GM19238 (cell line): ENCODE data around the gene C22orf31.

Experiments used
- DNase-seq: peaks from one replicate; pipeline ENCODE4 v3.0.0; 2011; ENCODE audit warnings: low spot score; ENCODE audit not compliant: insufficient read length

C22orf31 gene

DNA sequence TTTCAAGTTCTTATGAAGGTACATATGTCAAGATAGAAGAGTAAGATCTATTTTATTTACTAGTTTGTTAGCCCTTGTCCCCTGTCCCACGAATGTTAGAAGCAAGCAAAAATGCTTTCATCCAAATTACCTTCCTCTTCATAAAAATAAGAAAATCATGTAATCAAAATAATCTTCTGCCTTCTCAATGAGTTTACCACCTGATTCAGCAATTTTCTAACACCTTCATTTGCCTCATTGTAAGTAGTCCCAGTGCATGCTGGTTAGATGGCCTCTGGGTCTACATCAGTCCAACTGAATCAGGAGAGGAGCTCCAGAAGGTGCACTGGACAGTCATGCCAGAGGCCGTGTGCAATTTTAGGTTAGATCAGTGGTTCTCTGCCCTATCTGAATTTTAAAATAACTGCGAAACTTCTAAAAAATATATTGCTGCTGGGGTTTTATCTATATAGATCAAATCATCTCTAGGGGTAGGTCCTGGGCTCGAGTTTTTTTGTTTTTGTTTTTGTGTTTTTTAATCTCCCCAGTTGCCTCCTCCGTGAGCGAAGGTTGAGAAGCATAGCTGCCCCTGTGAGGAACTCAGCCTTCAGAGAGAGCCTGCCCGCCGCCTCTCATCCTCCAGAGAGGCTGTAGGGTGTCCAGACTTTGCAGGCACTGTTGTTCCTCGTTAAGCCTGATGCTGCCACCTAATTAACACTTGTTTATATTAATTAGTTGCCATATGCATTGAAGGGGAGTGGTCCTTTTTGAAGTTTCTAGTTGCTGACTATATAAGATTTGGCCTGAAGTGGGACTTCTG, 32.2 kb downstream of the C22orf31 start:
- DNase-seq = no peak

DNA sequence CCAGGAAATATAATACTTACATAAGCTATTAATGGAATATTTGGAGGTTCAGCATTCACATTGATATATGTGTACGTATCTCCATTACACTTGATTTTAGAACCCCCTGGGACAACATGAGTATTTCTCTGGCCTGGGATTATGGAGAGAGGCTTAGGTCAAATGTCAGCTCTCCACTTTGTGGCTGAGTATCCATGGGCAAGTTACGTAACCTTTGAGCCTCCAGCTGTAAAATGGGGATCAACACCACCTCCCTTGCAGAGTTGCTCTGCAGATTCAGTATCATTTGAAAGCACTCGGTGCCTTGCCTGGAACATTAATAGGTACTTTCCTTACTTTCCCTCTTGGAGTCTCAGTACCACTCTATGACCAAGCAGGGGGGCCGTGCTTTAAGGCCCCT, 33.2 kb downstream of the C22orf31 start:
- no peak for DNase-seq

DNA sequence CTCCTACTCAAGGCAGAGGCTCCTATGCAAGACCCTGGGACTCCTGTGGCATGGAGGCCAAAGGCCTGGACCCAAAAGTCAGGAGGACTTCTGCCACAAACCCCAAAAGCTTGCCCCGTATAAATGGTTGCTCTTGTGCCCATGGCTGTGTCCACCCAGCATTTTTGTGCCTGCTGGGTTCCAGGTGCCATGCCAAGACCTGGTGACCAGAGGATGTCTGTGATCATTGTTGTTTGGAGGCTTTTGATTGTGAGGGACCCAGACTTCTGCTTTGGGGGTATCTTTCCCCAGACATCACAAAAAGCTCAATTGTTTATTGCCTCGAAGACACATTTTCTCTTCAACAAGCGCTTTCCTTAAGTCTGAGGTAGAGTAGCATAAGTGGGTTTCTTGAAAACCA, 35.1 kb downstream of the C22orf31 start:
- DNase-seq = no peak

DNA sequence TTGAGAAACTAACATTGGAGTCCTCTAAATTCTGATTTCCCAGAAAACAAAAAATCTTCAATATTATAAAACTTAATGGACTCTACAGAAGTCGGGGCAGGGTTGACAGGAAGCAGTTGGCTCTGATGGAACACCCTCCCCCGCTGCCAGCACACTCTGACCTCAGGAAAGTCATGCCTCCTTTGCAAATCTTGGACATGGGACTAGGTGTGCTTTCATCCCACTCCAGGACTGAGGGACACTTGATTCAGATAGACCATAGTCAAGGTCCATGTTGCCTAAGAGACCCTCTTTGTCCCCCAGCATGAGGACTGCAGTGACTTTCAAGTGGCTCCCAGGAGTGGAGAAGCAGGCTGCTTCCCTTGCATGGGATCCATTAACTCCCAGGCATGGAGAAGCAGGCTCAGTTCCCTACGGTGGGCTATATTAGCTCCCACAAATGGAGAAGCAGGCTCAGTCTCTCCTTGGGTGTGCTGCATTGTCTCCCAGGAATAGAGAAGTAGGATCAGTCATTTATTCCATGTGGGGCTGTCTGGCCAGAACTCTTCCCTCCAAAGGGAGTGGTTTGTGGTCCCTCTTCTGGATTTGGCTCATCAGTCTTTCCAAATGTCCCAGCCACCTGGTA, 38.3 kb downstream of the C22orf31 start:
- no peak for DNase-seq

DNA sequence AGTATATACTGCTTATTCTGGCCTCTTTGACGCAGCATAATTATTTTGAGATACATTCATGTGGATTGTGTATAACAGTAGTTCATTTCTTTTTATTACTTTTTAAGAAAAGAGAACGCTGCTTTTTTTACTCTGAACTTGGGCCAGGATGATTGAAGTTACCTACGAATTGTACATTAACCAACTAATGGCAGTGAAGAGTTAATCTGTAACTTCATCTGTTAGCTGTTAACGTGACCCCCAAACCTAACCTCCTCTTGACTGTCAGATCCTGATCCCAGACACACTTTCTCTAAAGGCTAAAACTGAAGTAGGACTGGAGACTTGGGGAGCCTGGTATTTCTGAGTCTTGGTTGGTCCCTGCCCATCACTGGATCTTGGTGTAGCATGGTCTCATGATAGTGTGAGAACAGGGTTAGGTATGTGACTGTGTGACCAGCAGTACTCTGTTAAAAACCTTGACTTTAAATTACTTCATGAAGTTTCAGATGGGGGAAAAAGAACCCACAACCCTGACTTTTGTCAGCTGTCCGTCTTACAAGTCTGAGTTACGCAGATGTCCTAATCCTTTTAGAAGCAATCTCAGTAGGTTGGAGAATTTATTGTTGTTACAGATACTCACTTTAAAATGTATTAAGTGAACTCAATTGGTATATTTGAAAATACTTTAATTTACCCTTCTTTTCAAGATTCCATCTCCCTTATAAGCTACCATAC, 39.4 kb downstream of the C22orf31 start:
- no peak for DNase-seq

DNA sequence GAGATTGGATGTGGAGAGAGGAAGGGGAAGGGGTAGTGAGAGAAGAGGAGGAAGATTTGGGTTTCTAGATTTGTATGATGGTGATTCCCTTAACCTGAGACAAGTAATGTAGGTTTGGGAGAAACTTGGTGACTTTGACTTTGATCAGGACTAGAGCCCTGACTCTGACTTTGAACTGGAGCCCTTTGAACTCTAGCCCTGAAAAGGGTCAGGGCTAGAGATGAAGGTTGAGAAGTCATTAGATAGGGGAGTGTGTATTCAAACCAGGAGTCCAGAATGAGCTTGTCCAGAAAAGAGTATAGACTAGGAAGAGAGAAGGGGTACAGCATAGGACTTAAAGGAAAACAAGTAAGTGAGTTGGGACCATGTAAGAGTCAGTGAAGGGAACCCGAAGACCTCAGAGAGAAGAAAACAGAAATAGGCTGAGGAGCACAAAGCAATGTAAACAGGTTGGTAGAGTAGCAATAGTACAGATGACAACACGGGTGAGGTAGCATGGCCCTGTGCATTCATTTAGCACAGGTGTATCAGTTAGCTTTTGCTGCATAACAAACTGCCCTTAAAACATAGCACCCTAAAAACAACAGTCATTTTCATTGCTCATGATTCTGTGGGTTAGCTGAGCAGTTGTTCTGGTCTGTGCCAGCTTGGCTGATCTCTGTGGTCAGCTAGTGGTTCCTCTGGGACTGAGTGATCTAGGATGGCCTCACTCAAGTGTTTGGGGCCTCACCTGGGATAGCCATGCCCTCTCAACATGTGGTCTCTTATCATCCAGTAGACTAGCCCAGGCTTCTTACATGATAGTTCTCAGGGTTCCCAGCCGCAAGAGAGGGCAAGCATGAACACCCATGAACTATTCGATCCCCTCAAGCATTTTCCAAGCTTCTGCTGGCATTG, 43.1 kb downstream of the C22orf31 start:
- DNase-seq = no peak

DNA sequence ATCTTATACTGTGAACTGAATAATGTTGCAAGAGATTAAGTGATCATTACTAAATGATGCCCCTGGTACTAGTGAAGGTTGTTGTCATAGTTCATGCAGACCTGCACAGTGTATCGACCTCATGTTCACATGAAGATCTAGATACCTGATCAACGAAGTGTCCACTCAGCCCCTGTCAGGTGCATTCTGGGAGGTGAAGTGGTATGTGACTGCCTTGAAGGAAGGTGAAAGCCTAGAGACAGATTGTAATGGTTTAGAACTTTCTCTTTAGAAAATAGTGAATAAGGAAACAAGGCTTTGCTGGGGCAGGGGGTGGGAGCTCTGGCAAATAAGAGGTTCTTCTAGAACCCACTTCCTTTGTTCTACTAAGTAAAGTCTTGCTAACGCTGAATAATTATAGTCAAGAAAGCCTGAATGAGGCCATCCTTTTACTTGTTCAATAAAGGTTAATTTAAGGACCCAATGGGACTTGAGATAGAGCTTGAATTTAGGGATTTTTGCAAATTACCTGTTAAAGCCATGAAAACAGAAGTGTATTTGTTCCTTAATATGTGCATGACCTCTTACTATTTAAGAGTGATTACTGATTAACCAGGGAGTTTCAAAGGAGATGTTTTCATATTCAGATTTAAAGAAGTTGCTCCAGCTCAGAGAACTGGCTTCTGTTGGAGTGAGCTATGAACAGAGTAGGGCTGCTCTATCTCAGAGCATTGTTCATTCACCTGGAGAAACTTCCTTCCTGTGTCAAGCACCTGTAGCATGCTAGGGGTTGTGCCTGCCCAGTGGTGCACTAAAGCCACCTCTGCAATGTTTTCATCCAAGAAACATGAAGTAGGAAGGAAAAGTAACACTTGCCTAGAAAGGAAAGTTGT, 45.3 kb downstream of the C22orf31 start:
- no peak for DNase-seq

DNA sequence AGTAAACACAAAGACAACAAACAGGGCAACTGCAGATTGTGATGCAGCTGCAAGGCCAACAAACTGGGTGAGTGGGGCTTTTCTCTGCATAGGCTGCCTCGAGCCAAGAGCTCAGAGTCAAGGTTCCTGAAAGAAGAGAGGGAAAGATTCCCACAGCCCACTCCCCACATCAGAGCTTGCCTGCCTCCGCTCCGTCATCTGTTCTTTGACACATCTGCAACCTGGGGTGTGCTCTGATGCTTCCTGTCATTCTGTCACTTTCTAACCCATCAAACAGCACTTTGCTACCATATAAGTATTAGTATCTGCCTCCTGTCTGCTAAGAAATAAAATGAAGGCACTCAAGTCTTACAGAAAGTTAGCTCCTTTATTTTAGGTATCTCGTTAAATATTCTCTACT, 46.9 kb downstream of the C22orf31 start:
- no peak for DNase-seq

DNA sequence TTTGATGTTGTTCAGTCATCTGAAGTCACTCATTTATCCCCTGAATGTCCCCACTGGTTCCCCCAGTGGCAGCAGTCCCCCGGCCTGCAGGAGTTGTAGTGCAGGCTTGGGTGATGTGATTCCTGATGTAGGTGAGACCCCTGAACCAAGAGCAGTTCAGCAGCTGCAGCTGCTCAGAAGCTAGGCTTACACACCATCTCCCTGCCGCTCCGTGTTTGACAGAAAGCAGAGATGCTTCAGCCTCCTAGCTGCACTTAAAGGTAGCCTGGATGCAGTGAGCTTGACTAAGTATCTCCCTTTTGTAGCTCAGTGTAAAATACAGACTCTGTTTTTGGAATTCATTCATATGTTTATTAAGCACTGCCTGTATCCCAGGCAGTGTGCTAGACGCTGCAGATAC, 47.3 kb downstream of the C22orf31 start:
- no peak for DNase-seq

DNA sequence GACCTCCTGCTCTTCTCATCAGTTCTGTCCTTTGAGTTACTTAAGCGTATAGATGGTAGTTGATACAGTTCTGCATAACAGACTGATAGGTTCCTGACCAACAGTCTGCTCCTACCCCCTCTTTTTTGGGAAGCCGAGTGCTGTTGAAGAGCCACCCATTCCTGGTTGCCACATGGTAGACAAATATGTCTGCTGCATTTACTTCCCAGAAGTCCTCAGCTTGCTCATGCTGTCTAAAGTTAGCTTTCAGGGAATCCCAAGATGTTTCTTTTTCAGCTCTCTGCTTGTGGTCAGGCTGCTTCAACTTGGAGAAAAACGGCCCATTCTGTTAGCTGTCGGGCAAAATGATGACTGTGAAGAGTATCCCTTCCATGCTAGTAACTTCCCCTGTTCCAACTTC, 48.7 kb downstream of the C22orf31 start:
- DNase-seq = no peak

DNA sequence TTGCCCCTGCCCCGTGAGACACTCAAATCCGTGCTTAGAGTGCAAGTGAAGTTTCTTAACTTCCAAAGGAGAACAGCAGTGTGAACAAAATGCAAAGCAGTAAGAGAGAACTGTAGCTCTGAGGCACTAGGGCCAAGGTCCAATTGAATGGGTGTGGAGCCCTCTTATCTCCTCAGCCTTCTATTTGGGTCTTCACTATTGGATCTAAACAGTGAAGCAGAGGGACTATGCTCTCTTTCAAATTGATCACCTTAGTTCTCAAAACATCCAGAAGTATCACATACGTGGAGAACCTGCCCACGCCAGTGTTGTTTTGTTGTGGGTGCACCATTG, 49.6 kb downstream of the C22orf31 start:
- DNase-seq = no peak

DNA sequence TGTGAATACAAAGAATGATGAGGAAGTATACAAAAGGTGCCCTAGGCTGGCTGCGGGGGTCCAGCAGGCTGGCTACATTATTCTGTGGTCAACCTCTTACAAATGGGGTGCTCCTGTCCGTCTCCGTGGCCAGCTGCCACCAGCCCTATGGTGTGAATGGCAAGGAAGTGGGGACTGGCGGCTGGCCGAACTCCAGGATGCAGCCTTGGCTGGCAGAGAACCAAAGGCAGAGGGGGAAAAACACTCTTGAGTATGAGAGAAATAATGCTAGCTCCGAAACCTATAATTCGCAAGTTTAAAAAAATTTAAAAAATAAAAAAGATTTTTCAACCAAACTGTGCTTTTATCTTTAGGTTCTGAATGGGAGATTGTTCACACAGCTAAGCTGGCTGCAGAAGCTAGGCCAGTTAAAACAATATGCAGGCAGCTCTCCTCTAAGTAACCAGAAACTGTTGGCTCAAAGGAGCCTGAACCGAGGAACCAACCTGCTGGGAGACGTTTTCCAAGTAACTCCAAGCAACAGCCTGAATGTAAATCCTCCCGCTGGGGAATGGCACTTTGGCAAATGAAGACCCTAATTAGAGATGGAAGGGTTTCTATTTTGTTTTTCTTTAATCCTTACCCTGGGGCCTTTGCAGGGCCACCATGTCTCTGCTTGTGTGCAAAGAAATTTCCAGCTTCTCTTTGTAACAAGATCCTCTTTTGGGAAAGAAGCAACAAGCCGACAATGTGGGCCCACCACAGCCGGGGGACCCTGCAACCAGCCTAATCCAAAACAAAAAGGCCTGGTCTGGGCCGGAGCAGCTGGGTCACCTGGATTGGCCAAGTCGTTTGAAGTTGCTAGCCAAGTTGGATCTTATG, 50.2 kb downstream of the C22orf31 start:
- no peak for DNase-seq

DNA sequence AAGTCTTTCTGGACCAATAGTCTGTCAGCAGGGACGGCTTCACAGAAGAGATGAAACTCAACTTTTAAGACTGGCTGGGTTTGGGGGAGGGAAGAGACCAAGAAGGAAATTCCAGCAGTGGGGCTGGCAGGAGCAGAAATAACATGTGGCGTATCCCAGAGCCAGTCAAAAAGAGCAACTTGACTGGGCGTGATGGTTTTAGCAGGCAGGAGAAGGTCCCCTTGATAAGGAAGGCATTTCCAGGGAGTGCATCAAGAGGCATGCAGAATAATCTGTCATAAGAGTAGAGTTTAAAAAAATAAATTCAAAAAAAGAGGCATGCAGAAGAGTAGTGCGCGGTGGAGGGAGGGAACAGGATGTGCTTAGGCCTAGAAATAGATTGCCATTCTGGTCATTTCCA, 52.5 kb downstream of the C22orf31 start:
- no peak for DNase-seq
